K562 (cell line): ENCODE measurements around the gene PNRC2. TPM values are rescaled to one million over a fixed set of nuclear protein-coding genes. Genes with fewer than 3 reads are reported as not detected.

ENCODE experiments used
- CBX8 ChIP-seq: fragments of 200-600 bp; sonication (generic); IDR thresholded peaks from 2 replicates; pipeline ENCODE4 v1.6.1; 2012; ENCODE audit warnings: borderline replicate concordance, mixed run types, low read depth, mild to moderate bottlenecking, moderate library complexity, mixed read lengths, low read length, control low read depth, inconsistent platforms; ENCODE audit not compliant: poor library complexity, severe bottlenecking; ENCODE audit errors: extremely low read depth
- CREB1 ChIP-seq, 2 experiments: sonication (generic) in 1 of 2; formaldehyde crosslinking in 1 of 2; IDR thresholded peaks; 2 replicates each; pipeline versions ENCODE4 v1.6.1 to v1.8.0; 2012 to 2022; ENCODE audit warnings: inconsistent platforms in 1 of 2, mild to moderate bottlenecking in 1 of 2, missing genetic modification reagents in 1 of 2, moderate library complexity in 1 of 2
- HCFC1 ChIP-seq: IDR thresholded peaks from 2 replicates; pipeline ENCODE4 v1.6.1; 2012; ENCODE audit warnings: low read depth, low read length, improper control_type of control experiment
- LARP7 ChIP-seq: fragments of 450-650 bp; IDR thresholded peaks from 2 replicates; pipeline ENCODE4 v1.6.1; 2016
- MEIS2 ChIP-seq: fragments of 450-650 bp; IDR thresholded peaks from 2 replicates; pipeline ENCODE4 v1.6.1; 2014; ENCODE audit warnings: mild to moderate bottlenecking; ENCODE audit not compliant: partially characterized antibody
- NCOA4 ChIP-seq: fragments of 450-650 bp; IDR thresholded peaks from 2 replicates; pipeline ENCODE4 v1.6.1; 2018; ENCODE audit warnings: mild to moderate bottlenecking; ENCODE audit not compliant: partially characterized antibody
- NR2C1 ChIP-seq, 2 experiments: fragments of 450-650 bp; IDR thresholded peaks; 2 replicates each; pipeline ENCODE4 v1.6.1; 2017; ENCODE audit warnings: mild to moderate bottlenecking in 2 of 2, antibody characterized with exemption in 1 of 2, inconsistent platforms in 1 of 2, missing compliant biosample characterization in 1 of 2, missing genetic modification characterization in 1 of 2
- SIX5 ChIP-seq, 2 experiments: IDR thresholded peaks; 2 replicates each; pipeline ENCODE4 v1.6.1; 2011; ENCODE audit warnings: low read length in 2 of 2, borderline replicate concordance in 1 of 2, low read depth in 1 of 2, mild to moderate bottlenecking in 1 of 2, moderate library complexity in 1 of 2; ENCODE audit not compliant: insufficient read depth in 1 of 2
- SP1 ChIP-seq: sonication (generic); formaldehyde crosslinking; IDR thresholded peaks from 2 replicates; pipeline ENCODE4 v1.8.1; 2022; ENCODE audit warnings: mild to moderate bottlenecking, missing genetic modification reagents
- TEAD2 ChIP-seq: fragments of 450-650 bp; IDR thresholded peaks from 2 replicates; pipeline ENCODE4 v1.6.1; 2016; ENCODE audit warnings: missing genetic modification characterization, control low read depth, missing compliant biosample characterization
- TEAD4 ChIP-seq, 2 experiments: sonication (generic) in 1 of 2; formaldehyde crosslinking in 1 of 2; IDR thresholded peaks; 2 replicates each; pipeline versions ENCODE4 v1.6.1 to v1.8.0; 2012 to 2022; ENCODE audit warnings: borderline replicate concordance in 1 of 2, inconsistent platforms in 1 of 2, low read length in 1 of 2, mild to moderate bottlenecking in 1 of 2, missing genetic modification reagents in 1 of 2
- XRCC3 ChIP-seq: fragments of 450-650 bp; IDR thresholded peaks from 2 replicates; pipeline ENCODE4 v1.6.1; 2017; ENCODE audit warnings: mild to moderate bottlenecking, moderate library complexity
- ZNF175 ChIP-seq: fragments of 200-800 bp; sonication (Bioruptor generic); IDR thresholded peaks from 2 replicates; pipeline ENCODE4 v1.6.1; 2016; ENCODE audit warnings: low read depth, mild to moderate bottlenecking, missing genetic modification characterization, missing compliant biosample characterization
- ZNF217 ChIP-seq: sonication (generic); formaldehyde crosslinking; IDR thresholded peaks from 2 replicates; pipeline ENCODE4 v1.8.0; 2022; ENCODE audit warnings: mild to moderate bottlenecking, missing genetic modification reagents
- polyA plus RNA-seq, 8 experiments: library from polyadenylated mRNA; depleted of rRNA in 4 of 8; stranded (reverse) in 5 of 8; unstranded in 3 of 8; fragments of >200 nt; fragmentation: Nextera tagmentation in 2 of 8; fragmentation: Illumina TruSeq in 1 of 8; extraction: Ambion mirVana in 2 of 8; extraction: Trizol in 1 of 8; gene quantifications; 2 replicates each; pipeline versions ENCODE4 v1.2.1 to v1.2.3, GENCODE V29; 2011 to 2014; ENCODE audit warnings: inconsistent platforms in 1 of 8, missing spikeins in 1 of 8
- total RNA-seq, 7 experiments: library from RNA; depleted of rRNA in 6 of 7; stranded (reverse); fragments of >200 nt in 6 of 7; fragmentation: Illumina TruSeq in 2 of 7; extraction: Trizol in 2 of 7; gene quantifications; 2 replicates each; pipeline versions ENCODE4 v1.2.1 to v1.2.3, GENCODE V29; 2011 to 2021; ENCODE audit warnings: low replicate concordance in 1 of 7
- TF ChIP-seq, protein P1 (sequence below): fragments of 200-800 bp; sonication (Bioruptor generic); IDR thresholded peaks from 2 replicates; pipeline ENCODE4 v1.6.1; 2016; ENCODE audit warnings: missing genetic modification characterization, missing compliant biosample characterization
- TF ChIP-seq, protein P2 (sequence below): IDR thresholded peaks from 2 replicates; pipeline ENCODE4 v1.6.1; 2012; ENCODE audit warnings: low read depth, low read length, improper control_type of control experiment, borderline replicate concordance
- TF ChIP-seq, protein P3 (sequence below): sonication (generic); formaldehyde crosslinking; IDR thresholded peaks from 2 replicates; pipeline ENCODE4 v1.8.1; 2023; ENCODE audit warnings: mild to moderate bottlenecking, missing genetic modification reagents, moderate library complexity

PNRC2 gene
- total and polyA plus RNA-seq, 9 of the 15 experiments (the other 6 are each of a cell fraction or from before 2014, with no cell fraction given), result 127 to 303 (median 203) TPM

DNA sequence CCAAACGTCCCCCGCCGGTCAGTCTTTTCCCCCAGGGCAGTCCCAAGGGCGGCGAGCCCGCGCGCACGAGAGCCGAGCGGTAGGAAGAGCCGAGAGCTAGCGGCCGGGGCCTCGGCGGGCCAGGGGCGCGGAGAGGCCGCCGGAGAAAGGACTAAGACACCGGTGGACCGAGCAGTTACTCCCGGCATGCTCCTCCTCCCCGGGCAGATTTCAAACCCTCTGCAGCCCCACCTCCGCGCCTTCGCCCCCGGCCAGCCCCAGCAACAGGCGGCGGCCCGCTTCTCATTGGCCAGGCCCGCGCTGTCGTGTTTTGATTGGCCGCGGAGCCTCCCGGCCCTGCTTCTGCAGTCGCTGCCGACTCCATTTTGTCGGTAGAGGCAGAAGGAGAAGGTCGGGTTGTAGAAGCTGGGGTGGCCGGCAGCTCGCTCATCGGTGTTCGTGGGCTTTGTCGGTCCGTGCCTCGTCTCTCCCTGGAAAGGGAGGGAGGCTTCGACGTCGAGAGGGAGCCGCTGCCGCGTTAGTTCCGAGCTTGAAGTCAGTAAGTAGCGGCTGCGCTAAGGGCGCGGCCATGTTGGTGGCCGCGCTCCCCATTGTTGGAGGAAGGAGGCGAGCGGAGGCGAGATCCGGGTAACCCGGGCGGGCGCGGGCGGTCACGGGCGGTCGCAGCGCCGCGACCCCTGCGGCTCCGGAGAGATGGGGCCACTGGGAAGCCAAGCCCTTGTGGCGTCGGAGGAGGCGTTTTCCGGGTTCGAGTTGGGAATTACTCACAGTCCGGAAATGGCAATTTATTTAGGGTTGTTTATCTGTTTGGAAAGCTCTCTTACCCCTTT is at the start of gene PNRC2 (continued):
- TF ChIP-seq, protein P1, sequence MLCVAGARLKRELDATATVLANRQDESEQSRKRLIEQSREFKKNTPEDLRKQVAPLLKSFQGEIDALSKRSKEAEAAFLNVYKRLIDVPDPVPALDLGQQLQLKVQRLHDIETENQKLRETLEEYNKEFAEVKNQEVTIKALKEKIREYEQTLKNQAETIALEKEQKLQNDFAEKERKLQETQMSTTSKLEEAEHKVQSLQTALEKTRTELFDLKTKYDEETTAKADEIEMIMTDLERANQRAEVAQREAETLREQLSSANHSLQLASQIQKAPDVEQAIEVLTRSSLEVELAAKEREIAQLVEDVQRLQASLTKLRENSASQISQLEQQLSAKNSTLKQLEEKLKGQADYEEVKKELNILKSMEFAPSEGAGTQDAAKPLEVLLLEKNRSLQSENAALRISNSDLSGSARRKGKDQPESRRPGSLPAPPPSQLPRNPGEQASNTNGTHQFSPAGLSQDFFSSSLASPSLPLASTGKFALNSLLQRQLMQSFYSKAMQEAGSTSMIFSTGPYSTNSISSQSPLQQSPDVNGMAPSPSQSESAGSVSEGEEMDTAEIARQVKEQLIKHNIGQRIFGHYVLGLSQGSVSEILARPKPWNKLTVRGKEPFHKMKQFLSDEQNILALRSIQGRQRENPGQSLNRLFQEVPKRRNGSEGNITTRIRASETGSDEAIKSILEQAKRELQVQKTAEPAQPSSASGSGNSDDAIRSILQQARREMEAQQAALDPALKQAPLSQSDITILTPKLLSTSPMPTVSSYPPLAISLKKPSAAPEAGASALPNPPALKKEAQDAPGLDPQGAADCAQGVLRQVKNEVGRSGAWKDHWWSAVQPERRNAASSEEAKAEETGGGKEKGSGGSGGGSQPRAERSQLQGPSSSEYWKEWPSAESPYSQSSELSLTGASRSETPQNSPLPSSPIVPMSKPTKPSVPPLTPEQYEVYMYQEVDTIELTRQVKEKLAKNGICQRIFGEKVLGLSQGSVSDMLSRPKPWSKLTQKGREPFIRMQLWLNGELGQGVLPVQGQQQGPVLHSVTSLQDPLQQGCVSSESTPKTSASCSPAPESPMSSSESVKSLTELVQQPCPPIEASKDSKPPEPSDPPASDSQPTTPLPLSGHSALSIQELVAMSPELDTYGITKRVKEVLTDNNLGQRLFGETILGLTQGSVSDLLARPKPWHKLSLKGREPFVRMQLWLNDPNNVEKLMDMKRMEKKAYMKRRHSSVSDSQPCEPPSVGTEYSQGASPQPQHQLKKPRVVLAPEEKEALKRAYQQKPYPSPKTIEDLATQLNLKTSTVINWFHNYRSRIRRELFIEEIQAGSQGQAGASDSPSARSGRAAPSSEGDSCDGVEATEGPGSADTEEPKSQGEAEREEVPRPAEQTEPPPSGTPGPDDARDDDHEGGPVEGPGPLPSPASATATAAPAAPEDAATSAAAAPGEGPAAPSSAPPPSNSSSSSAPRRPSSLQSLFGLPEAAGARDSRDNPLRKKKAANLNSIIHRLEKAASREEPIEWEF (CRISPR knock-in tag), result no peak
- TF ChIP-seq ZNF175 (CRISPR knock-in tag) (no peak; the same call in 1 of the 2 replicates), SIX5 (IDR thresholded peaks at IDR 0.05; ENCODE audit: borderline replicate concordance in 1 of 2, insufficient read depth in 1 of 2, low read depth in 1 of 2, low read length in 2 of 2) (no peak), TEAD4 (IDR thresholded peaks at IDR 0.05; ENCODE audit: low read length) (peak; percentile 57), TEAD4 (CRISPR knock-in tag; IDR thresholded peaks at IDR 0.05; ENCODE audit: borderline replicate concordance) (no peak), CREB1 (IDR thresholded peaks at IDR 0.05) (0 out of 2 replicates have a peak, but pooled peaks have one; percentile 18), CREB1 (CRISPR knock-in tag; IDR thresholded peaks at IDR 0.05) (peak; percentile 59; the same call in 1 of the 2 replicates), SP1 (CRISPR knock-in tag) (peak; percentile 87), XRCC3 (no peak), CBX8 (no peak), TEAD2 (tag) (no peak), LARP7 (no peak), HCFC1 (peak; percentile 66; the same call in 1 of the 2 replicates), NCOA4 (no peak), NR2C1 (IDR thresholded peaks at IDR 0.05) (peak; percentile 81), NR2C1 (tag; IDR thresholded peaks at IDR 0.05) (no peak), ZNF217 (CRISPR knock-in tag) (no peak), MEIS2 (no peak)
- TF ChIP-seq, protein P2, sequence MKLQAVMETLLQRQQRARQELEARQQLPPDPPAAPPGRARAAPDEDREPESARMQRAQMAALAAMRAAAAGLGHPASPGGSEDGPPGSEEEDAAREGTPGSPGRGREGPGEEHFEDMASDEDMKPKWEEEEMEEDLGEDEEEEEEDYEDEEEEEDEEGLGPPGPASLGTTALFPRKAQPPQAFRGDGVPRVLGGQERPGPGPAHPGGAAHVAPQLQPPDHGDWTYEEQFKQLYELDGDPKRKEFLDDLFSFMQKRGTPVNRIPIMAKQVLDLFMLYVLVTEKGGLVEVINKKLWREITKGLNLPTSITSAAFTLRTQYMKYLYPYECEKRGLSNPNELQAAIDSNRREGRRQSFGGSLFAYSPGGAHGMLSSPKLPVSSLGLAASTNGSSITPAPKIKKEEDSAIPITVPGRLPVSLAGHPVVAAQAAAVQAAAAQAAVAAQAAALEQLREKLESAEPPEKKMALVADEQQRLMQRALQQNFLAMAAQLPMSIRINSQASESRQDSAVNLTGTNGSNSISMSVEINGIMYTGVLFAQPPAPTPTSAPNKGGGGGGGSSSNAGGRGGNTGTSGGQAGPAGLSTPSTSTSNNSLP, result no peak
- TF ChIP-seq, protein P3, sequence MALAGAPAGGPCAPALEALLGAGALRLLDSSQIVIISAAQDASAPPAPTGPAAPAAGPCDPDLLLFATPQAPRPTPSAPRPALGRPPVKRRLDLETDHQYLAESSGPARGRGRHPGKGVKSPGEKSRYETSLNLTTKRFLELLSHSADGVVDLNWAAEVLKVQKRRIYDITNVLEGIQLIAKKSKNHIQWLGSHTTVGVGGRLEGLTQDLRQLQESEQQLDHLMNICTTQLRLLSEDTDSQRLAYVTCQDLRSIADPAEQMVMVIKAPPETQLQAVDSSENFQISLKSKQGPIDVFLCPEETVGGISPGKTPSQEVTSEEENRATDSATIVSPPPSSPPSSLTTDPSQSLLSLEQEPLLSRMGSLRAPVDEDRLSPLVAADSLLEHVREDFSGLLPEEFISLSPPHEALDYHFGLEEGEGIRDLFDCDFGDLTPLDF (CRISPR knock-in tag), result peak; percentile 93
